HG03196 (cell line): ENCODE measurements around the gene ANKRD50.
A peak's percentile ranks its signal among the peaks of the same experiment; 100 is the strongest.

Experiments
- ATAC-seq: cut with Tn5 transposase; IDR thresholded peaks from one replicate; pipeline ENCODE4 v1.9.1; 2021; ENCODE audit not compliant: unreplicated experiment

Gene ANKRD50

DNA sequence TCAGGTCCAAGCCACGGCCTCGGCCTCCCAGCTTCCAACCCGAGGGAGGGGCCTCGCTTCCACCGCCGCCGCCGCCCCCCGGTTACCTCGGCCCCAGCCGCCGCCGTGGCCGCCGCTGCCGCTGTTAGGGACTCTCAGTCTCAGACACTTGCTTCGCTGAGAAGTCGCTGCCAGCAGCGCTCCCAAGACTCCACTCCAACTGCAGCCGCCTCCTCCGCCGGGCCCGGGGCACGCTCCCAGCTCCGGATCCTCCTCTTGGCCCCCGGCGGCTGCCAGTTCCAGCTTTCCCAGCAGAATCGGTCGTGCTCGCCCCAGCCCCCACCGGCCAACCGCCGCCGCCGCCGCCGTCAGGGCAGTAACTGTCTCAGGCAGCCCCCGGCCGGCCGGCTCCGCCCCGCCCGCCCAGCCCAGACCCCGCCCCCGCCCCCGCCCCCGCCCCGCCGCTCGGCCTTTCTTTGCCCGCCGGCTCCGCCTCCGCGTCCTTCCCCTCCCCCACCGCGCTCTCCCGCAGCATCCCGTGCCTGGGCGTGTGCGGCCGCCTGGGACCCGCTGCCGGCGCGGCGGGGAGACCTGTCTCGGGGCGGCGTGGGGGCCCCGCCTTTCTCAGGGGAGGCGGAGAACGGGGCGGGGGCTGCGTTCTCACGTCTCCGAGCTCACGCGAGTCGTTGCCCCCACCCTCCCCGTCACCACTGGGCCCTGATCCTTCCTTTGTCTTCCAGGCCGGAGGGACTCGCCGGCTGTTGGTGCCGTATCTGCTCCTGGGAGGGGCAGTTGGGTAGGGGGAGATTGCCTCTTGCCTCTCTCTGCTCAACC, at the start of gene ANKRD50:
Gene ANKRD50, minus strand, starts transcription at position 361 of the 813 bp plus-strand sequence. CDS start 2,221 bp downstream, outside the sequence.
- peak; percentile 65 for ATAC-seq

DNA sequence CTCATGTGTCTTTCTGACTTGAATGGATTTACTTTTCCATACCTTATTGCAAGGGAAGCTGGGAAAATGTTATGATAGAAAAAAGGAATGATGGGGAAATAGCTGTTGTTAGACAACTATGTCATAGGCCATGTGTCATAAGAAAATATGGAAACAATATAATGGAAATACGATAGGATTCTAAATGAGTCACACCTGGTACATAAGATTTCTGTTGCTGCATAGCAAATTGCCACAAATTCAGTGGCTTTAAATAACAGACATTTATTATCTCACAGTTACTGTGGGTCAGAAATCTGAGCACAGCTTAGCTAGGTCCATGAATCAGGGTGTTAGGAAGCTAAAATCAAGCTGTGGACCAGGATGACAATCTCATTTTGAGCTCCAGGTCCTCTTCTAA, 44.6 kb upstream of the ANKRD50 start:
- no peak for ATAC-seq

GRCh38 chr4:124754681-124755080, 42.1 kb upstream of the ANKRD50 start:
- ATAC-seq = no peak

- no peak for ATAC-seq
These were observed 41.5 kb upstream of the ANKRD50 start for GRCh38 chr4:124753941-124754581.

- no peak for ATAC-seq
These were observed 36.9 kb upstream of the ANKRD50 start for GRCh38 chr4:124749421-124749820.

- no peak for ATAC-seq
These were observed 36.4 kb upstream of the ANKRD50 start for GRCh38 chr4:124748965-124749364.

DNA sequence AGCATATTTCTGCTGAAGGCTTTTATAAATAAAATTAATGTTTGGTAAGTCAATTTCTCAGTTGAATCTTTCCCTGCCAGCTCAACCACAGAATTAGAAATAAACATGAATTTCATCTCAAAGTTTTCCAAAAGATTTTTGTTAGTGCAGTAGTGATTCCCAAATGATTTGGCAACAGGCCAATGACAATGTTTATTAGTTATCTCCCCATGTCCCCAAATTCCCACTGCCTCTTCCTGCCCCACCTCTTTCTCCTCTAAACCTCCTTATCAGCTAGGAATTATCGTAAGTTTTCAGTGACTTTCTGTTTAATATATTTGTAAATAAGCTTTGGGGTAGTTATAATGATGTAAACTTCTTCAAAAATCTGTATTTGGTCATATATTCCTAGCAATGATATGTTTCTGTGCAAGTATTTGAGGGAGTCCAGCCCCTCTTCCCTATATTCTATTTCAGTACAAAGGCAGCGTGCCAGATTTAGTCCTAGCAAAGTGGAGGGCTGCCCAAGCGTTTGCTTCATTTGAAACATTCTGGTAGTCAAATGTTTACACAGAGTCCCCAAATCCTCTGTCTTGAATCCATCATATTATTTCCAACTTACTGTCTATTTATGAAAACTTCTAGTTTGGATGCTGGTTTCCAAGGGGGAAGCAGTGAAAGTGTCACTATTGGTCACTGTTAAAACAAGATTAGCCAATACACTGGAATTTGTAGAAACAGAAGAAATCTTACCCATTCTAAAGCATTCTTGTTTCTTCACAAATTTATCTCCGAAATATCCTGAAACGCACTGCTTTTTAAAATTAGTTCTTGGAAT, 33.7 kb upstream of the ANKRD50 start:
- ATAC-seq = no peak

- ATAC-seq = no peak
These were observed 31.2 kb upstream of the ANKRD50 start for GRCh38 chr4:124743711-124744110.

DNA sequence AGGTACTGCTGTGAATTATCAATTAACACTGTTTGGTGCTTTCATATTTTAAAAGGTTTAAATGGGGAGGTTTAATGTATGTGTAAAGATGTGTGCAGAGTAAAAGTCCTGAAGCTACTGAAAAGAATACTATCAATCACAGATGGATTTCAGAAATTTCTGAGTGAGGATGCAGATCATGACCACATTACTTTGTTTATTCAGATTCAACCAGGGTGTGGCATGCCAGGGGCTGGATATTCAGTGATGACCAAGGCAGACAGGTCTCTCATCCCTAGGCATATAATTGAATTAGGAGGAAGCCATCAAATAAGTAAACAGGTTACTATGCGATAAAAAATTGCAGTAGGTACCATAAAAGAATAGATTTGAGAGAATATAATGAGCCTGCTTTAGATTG, 28.0 kb upstream of the ANKRD50 start:
- no peak for ATAC-seq

DNA sequence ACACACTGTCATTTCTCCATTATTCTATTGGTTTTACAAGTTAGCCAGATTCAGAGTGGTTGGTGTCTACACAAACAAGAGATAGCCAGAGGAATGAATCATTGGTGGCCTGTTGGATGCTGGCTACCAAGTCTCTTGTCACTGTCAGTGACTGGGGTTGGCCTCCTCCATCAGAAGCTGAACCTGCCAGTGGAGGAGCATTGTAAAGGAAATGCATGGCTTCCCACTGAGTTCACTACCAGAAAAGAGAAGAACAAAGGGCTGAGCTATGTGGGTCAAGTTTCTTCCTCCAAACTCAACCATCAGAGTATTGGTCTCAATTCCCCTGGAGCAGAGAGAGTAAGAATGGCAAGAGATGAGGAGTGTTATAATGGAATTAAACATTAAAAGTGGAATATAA, 26.5 kb upstream of the ANKRD50 start:
- no peak for ATAC-seq

- ATAC-seq = no peak
These were observed 25.1 kb upstream of the ANKRD50 start for GRCh38 chr4:124737619-124738018.

DNA sequence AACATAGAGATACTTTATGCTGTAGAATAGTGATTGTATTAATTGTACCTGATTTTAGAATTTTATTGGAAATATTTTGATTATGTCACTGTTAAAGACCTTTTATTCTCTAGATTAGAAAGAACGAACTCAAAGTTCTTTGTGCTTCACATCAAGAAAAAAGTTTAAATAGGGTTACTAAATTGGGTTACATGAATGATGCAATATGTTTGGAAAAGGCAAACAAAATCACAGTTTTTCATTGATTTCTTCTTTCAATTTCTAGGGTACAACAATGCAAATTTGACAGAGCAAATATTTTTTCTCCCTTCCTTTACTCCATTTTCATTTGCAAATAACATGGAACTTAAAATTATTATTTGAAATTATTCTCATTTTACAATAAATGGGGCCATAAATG, 24.0 kb upstream of the ANKRD50 start:
- ATAC-seq = no peak

GRCh38 chr4:124727331-124727890, 14.9 kb upstream of the ANKRD50 start:
- no peak for ATAC-seq

- ATAC-seq = no peak
These were observed 13.7 kb upstream of the ANKRD50 start for GRCh38 chr4:124726269-124726668.

- no peak for ATAC-seq
These were observed 9.5 kb upstream of the ANKRD50 start for GRCh38 chr4:124722071-124722470.

DNA sequence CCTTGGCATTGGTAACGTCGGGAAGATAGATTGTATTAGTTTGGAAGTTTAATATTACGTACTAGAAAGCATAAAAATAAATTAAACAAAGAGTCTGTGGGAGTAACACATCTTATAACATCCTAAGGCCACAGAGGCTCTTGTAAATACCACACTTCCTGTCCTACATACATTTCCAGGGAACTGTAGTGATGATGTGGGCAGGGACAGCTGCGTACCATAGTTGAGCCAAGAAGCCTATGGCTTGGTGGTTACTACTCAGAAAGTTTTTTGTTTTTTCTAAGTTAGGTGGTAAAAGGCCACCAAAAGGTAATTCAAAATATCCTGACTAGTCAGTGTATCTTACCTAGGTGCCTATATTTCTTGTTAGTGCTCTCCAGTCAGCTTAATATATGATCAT, 4.6 kb upstream of the ANKRD50 start:
- no peak for ATAC-seq

- ATAC-seq = peak; percentile 49
These were observed 657 bp upstream of the ANKRD50 start for GRCh38 chr4:124713185-124713592.

DNA sequence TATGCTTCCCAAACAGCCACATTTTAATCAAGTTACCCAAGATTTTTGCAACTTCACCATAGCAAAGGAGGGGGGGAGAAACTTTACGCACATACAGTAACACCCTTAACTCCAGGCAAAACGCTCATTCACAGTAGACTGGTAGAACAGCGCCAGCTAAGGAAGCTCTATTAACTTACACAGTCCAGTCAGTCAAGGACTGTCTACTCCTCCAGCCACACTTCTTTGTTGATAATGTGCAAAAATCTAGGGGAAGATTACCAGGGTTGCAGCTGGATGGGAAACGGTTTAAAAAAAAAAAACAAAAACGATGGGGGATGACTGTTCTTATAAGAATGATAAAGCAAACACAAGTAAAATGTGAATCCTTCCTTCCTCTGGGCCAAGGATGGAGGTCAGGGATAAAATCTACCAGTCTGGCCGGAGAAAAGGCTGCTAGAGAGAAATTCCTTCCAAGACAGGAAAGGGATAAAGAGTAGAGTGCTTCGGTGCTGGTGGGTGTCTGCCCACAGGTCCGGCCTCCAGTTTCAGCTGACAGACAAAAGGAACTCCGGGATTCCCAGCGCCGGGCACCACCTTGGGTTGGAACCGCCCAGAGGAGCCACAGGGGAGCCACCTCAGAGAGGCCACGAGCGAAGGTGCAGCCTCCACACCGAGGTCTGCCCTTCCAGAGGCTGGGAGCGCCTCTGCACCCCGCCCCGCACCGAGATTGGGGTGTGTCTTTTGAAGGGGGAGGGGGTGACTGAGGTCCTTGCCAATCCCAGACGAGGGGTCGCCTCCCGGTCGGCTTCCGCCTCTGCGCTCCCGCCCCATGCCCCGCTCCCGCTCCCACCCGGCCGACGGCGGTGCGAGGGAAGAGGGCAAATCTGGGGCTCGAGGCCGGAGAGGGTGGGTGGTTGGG, 811 bp downstream of the ANKRD50 start:
- peak; percentile 32 for ATAC-seq

DNA sequence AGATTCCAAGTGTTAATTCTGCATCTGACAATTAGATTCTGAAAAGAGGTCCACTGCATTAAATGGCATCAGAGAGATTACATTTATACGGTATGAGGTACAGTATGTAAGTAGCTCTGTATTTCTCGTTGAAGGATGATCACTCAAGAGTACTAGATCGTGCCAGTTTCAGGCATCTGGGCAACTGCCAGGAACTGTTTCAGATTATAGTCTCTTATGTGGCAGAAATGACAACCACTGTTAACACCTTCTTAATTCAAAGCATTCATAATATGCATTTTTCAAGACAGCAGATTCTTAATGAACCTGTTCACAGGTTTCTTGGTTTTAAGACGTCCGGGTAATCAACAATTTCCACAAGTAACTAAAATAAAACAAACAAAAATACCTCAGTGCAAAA, 1.6 kb downstream of the ANKRD50 start:
- ATAC-seq = no peak

DNA sequence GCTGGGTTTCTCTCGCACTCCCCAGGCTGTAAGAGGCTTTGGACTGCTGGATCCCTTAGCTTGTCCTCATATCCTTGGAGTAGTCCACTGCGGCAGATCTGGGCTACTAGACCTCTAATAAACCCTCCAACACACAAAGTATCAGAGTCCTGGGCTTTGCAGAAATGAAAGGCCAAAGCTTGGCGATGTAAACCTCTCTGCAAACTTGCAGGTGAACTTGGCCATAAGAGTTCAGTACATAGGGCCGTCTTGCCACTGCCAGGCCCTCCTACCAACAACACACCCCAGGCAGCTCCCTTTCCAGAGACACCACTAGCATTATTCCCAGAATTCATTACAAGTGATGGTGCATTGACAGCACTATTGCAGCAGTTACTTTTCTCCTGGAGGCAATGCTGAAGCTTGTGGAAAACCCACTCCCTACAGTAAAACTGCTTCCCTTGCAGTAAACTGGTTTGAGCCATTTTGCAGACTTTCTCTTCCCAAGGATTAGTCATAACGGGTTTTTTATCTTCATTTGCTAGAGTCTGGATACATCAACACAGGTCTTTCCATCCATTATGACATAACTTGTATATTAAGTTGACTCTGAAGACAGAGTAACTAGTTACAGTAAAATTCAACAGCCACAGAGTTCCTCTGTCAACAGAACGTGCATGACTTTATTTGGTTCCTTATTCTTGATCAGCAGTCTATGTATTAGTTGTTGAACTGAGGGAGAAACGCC, 2.4 kb downstream of the ANKRD50 start:
- no peak for ATAC-seq
